Adipose tissue (tissue), 3 donors: Measurements from ENCODE around the gene CCDC8. TPM values are rescaled to one million over a fixed set of nuclear protein-coding genes. Genes with fewer than 3 reads are reported as not detected.
"Not testable (repeated sequence)": the region's sequence is repeated elsewhere in the genome, so short reads cannot be mapped to it uniquely, and the experiment has no call there.

Source experiments
- H3K27ac ChIP-seq: one replicate; pipeline ENCODE4 v1.5.1; 2013; ENCODE audit warnings: low read depth, low read length
- WGBS, 3 donors: extraction: QIAGEN DNeasy Blood & Tissue Kit; methylation state at CpG; one replicate each; pipeline ENCODE4 v1.1.7; 2013; 5-methylcytosine and 5-hydroxymethylcytosine counted together
- polyA plus RNA-seq, 3 donors: library from polyadenylated mRNA; stranded (reverse); fragments of 200-250 nt; gene quantifications; one replicate each; pipeline ENCODE4 v1.2.3, GENCODE V29; 2013
- donor health status: healthy with polysubstance abuse.
- donor health status: Bipolar disorder and iron deficiency.
- donor health status: healthy.

The CCDC8 gene
- polyA plus RNA-seq, 3 donors, result 1.1 to 8.9 (median 8.0) TPM

DNA sequence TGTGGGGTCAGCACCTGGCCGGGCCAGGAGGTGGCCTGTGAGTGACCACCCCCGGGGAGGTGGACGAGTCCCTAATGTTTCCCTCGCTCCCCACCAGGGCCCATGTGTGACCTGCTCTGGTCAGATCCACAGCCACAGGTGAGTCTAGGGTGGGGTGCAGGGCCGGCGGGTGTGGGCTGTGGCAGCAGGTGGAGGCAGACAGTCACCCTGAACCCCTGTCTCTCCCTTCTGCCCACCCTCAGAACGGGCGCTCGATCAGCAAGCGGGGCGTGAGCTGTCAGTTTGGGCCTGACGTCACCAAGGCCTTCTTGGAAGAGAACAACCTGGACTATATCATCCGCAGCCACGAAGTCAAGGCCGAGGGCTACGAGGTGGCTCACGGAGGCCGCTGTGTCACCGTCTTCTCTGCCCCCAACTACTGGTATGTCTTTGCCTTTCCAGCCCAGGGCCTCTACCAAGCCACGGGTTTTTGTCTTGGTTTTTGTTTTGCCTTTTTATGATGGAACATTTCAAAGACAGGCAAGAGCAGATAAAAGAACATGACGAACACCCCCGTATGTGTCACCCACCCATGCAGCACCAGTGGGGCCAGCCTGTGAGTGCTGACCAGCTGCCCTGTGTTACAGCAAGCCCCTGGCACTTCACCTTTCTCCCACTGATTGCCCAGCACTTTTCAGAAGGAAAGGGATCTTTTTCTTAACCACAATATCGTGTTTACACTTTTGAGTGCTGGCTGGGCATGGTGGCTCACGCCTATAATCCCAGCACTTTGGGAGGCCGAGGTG, 24.9 kb downstream of the CCDC8 start:
- WGBS, 3 donors, result 91 to 94% (median 93%) methylated on average over 25 of the region's 25 CpGs
- no peak overlapping the region for H3K27ac ChIP-seq

DNA sequence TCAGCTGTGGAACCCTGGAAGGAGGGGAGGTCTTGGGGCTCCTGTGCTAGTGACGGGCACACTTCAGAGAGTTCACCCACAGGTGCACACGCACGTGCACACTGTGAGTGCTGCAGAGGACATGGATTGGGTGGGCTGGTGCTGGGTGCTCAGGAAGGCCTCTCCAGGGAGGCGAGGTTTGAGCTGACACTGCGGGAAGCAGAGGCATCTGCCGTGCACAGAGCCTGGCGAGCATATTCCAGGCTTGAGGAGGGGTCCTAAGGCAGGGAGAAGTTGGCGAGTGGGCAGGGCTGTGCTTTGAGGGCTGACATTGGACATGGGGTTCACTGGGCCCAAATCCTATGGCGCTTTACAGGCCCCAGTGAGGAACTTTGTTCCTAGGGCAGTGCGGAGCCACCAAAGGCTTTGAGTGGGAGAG, 25.6 kb downstream of the CCDC8 start:
- 95 to 97% (median 95%) methylated on average over 10 of the region's 10 CpGs for WGBS, 3 donors
- no peak overlapping the region for H3K27ac ChIP-seq

DNA sequence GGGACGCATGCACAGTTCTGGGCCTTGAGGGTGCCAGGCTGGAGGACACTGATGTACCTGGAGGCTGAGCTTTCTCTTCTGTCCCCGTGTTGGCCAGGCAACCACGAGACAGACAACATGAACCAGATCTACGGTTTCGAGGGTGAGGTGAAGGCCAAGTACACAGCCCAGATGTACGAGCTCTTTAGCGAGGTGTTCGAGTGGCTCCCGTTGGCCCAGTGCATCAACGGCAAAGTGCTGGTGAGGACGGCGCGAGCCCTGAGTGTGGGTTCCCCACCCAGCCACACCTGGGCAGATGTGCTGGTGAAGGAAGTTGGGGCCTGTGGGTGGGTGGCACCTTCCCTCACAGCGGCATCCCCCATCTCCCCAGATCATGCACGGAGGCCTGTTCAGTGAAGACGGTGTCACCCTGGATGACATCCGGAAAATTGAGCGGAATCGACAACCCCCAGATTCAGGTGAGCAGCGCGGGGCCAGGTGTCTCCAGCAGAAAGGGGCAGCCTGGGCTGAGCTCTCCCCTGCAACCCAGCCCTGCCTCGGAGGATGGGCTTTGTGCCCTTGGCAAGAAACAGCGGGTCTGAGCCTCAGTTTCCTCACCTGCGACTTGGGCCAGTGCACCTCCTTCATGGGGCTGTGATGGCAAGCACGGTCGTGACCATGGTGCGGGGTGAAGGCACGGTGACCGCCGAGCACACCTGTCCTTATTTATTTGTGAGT, 26.2 kb downstream of the CCDC8 start:
- no peak overlapping the region for H3K27ac ChIP-seq
- WGBS, 3 donors, result 94 to 95% (median 95%) methylated on average over 29 to 30 of the region's 30 CpGs

DNA sequence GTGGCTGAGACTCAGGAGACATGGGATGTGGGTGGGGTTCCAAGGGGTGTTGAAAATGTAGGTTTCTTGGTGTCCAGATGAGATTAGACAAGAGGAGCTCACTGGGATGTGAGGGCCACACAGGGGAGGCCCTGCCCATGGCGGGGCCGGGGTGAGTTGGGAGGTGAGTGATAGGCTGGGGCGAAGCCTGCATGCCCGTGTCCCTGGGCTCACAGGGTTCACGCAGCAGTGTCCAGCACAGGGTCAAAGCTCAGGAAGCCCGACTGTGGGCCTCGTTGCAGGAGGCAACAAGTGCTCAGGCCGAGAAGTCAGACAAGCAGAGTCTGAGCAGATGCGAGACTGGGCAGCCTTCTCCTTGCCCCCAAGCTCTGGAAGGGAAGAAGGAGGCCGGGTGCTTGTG, 27.2 kb downstream of the CCDC8 start:
- H3K27ac ChIP-seq, result no peak overlapping the region
- WGBS, 3 donors, result 94 to 97% (median 95%) methylated on average over 9 to 10 of the region's 10 CpGs

DNA sequence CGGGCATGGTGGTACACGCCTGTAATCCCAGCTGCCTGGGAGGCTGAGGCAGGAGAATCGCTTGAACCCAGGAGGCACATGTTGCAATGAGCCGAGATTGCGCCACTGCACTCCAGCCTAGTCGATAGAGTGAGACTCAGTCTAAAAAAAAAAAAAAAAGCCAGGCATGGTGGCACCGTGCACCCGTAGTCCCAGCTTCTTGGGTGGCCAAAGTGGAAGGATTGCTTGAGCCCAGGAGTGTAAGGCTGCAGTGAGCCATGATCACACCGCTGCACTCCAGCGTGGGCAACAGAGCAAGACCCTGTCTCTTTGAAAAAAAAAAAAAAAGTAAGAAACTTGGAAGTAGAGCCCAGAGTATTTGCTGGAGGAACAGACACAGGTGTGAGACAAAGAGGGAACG, 27.7 kb downstream of the CCDC8 start:
- WGBS, 3 donors, result 82 to 85% (median 83%) methylated on average over 11 of the region's 11 CpGs

DNA sequence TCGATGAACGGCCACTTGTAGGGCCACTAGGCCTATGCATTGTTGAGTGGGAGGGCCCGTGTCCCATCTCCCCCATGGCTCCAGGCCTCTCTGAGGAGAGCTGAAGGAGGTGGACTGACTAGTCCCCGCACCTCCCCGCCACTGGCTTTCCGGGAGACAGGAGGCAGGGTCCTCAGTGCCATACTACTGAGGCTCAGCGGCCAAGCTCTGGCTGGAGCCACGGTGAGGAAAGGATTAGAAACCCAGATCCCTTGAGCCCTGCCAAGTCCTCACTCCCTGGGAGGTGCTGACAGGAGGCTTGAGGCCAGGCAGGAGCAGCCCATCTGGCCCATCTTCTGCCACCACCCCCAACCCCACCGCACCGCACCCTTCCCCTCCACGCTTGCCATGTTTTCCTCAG, 29.0 kb downstream of the CCDC8 start:
- 90 to 95% (median 90%) methylated on average over 11 of the region's 11 CpGs for WGBS, 3 donors
- no peak overlapping the region for H3K27ac ChIP-seq

More for the DNA sequence above, 27.7 kb downstream of the CCDC8 start:
- H3K27ac ChIP-seq, result no peak overlapping the region

DNA sequence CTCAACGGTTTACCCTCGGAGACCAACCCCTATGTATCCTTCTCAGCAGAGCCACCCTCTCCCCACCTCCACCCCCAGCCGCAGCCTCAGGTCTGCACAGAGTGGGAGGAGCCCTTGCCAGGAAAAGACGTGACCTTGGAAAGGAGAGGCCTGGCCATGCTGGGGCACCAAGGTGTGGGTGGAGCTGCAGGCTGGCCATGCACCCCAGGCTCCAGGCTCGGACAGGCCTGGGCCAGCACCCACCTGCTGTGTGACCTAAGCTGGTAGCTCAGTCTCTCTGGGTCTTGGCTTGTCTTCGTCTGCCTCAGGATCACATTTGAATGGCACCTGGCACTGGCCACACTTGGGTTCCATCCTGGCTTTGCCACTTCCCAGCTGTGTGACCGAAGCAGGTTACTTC, 29.5 kb downstream of the CCDC8 start:
- no peak overlapping the region for H3K27ac ChIP-seq
- WGBS, 3 donors, result 60 to 91% (median 88%) methylated on average over 7 of the region's 7 CpGs

DNA sequence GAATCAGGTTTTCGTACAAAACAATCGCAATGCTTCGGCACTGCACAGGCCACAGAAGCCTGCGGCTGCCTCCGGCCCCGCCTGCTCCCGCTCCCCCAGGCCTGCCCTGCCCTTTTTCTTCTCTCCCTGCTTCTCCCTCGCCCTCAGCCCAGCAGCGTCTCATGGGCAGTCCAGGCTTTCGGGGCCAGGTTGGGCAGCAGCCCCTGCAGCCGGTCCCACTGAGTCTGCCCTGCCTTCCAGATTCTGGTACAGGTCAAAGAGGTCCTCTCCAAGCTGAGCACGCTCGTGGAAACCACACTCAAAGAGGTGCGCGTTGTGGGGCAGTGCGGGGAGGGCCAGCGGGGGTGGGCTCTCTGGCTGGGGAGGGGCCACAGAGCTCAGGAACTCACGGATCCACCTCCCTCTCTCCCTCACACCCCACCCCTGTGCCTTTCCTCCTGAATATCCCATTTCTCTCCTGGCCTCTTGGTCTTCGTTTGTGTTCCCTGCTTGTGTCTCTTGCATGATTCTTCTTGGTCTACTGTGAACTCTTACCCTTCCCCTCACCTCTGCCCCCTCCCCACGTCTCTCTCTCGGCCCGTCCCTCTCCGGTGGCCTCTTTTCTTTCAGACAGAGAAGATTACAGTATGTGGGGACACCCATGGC, 30.1 kb downstream of the CCDC8 start:
- 83 to 90% (median 85%) methylated on average over 22 to 23 of the region's 23 CpGs for WGBS, 3 donors
- no peak overlapping the region for H3K27ac ChIP-seq

DNA sequence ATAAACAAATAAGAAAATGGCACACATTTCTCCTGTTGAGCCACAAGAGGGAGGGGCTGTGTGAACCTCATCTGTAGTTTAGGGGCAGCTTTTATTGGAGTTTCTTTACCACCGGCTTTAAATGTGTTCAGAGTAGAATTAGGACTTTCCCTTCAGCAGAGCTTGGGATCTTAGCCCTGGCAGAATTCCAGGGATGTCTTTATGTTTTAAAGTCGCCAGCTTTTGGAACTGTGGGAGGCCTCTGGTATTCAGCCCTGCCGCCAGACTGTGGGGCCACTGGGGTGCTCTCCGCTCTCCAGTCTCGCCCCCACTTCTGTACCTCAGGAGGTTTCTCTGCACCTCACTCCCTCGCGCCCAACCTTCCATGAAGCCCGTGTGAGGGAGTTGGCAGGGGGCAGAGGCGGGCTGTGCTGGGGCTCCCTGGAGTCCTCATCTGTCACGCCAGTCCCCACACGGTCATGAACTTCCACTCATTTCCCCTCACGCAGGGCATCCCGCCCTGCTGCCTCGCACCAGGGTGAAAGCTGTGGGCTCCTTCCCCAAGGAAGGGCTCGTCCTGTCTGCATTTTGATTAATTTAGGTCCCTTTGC, 31.5 kb downstream of the CCDC8 start:
- 77 to 87% (median 85%) methylated on average over 15 of the region's 15 CpGs for WGBS, 3 donors
- no peak overlapping the region for H3K27ac ChIP-seq

DNA sequence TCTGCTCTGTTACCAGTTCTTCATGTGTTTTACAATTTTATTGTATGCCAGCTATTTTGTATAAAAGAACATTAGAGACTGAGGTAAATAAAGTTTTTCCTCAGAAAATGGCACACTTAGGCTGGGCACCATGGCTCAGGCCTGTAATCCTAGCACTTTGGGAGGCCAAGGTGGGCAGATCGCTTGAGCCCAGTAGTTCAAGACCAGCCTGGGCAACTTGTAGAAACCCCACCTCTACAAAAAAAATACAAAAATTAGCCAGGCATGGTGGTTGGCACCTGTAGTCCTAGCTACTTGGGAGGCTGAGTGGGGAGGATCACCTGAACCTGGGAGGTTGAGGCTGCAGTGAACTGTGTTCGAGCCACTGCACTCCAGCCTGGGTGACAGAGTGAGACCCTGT, 32.0 kb downstream of the CCDC8 start:
- no peak overlapping the region for H3K27ac ChIP-seq
- 94 to 100% (median 100%) methylated on average over 2 of the region's 2 CpGs for WGBS, 3 donors

DNA sequence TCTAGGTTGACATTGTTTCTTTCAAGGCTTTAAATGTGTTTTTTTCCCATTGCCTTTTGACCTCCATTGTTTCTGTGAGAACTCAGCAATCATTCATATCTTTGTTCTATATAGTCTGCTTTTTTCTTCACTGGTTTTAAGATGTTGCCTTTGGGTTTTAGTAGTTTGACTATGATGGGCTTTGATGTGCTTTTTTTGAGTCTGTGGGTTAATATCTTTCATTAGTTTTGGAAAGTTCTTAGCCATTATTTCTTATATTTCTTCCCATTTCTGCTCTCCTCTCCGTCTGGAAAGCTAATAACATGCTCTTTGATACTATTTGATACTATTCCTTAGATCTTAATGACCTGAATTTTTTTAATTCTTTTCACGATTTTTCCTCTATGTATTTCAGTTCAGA, 32.7 kb downstream of the CCDC8 start:
- no peak overlapping the region for H3K27ac ChIP-seq
- 90 to 94% (median 93%) methylated on average over 2 of the region's 2 CpGs for WGBS, 3 donors

DNA sequence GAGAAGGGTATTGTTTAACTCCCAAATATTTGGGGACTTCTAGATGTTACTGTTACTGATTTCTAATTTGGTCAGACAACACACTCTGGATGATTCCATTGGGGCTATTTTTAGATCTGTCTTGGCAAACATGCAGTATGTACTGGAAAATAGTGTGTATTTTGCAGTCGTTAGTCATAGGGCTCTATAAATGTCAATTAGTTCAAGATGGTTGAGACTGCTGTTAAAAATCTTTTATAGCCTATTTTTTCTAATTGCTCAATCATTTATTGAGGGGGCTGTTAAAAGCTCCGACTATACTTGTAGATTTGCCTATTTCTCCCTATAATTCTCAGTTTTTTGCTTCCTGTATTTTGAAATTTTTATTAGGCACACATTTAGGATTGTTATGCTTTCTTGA, 35.1 kb downstream of the CCDC8 start:
- H3K27ac ChIP-seq, result no peak overlapping the region
- WGBS, 3 donors, result 33 to 57% (median 46%) methylated on average over 2 of the region's 2 CpGs

DNA sequence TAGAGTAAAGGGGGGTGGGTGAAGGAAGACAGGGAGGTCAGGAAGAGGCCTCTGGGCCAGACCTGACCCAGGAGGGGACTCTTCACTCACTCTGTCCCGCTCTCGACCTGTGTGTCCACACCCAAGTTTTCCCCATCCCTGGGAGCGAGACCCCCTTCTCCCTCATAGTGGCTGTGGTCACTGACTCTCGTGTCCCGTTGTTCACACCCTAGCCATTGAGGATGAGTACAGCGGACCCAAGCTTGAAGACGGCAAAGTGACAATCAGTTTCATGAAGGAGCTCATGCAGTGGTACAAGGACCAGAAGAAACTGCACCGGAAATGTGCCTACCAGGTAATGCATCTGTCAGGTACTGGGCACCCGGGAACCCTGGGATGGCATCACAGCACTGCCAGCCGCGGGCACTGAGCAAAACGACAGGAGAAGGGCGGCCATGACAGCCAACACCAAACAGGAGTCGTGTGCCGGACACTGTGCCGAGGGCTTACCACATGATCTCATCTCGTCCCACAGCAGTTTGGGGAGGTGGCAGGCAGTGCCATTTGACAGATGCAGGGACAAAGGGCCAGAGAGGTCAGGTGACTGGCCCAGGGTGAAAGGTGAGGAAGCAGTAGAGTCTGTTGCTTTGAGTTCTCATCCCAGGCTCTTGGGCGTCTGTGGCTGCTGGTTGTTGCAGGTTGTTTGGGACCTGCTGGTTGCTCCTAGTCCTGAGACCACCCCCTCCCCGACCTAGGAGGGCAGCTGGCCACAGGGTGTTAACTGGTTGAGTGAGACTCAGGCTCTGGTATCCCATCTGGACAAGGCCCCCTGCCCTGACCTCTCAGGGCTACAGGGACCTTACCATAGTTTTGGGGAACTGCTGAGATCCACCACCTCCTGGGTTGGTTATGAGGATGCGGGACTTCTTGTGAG, 36.9 kb downstream of the CCDC8 start:
- H3K27ac ChIP-seq, result no peak overlapping the region
- 92 to 95% (median 94%) methylated on average over 20 of the region's 20 CpGs for WGBS, 3 donors

DNA sequence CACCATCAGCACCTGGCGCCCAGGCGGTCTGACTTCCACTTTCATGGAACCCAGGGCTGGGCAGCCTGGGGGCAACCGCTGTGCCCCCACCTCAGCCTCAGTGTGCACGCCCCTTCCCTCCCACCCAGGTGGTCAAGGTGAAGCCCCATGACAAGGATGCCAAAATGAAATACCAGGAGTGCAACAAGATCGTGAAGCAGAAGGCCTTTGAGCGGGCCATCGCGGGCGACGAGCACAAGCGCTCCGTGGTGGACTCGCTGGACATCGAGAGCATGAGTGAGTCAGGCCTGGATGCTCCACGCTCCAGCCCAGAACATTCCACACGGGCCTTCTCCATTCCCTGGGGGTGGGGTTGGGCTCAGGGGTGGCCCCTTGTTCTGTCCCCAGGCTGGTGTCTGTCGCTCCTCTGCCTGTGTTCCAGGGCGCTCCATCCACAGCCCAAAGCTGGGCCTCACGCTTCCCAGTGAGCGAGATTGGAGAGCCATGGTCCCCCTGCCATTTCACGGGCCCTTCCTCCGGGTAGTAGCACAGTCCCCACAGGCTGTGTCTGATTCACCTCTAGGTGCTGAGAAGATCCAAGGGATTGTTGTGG, 37.8 kb downstream of the CCDC8 start:
- 94 to 99% (median 95%) methylated on average over 18 to 22 of the region's 22 CpGs for WGBS, 3 donors
- not testable (repeated sequence) for H3K27ac ChIP-seq

DNA sequence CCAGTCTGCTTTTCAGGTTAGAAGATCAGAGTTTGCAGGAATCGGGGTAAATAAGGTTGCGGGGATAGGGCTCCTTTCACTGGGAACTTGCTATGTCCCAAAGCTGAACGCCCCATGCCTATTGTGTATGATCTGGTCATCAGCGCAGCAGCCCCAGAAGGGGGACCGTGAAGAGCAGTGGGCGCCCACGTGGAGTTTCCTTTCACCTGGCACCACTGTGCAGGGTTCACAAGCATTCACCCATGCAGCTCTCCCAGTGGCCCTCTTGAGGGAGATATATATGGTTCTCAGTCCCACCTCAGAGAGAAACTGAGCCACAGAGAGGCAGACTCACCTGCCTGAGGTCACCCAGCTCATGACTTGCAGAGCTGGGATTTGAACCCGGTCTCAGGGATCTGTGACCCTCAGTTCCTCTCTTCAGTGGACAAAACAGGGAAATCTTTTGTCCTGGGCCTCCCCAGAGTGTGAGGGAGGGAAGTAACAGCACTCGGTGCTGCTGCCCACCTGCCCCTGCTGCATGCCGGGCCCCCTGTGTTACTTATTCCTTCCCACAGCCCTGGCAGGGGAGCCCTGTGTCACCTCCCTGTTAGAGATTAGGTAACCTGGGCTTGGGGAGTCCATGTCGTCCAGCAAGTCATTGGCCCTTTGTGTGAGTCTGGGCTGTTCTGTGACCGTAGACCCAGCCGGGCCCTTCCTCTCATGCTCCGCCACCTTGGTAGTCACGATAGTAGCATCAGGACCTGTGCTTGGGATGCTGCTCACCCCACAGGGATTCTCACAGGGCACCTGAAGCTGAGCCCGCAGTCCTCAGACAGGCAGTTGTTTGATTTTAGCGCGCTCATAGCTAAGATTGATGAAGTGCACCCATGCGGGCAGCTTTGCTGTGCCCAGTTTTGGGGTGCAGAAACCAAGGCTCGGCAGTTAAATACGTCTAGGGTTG, 38.6 kb downstream of the CCDC8 start:
- no peak overlapping the region for H3K27ac ChIP-seq
- 76 to 92% (median 89%) methylated on average over 21 of the region's 21 CpGs for WGBS, 3 donors

DNA sequence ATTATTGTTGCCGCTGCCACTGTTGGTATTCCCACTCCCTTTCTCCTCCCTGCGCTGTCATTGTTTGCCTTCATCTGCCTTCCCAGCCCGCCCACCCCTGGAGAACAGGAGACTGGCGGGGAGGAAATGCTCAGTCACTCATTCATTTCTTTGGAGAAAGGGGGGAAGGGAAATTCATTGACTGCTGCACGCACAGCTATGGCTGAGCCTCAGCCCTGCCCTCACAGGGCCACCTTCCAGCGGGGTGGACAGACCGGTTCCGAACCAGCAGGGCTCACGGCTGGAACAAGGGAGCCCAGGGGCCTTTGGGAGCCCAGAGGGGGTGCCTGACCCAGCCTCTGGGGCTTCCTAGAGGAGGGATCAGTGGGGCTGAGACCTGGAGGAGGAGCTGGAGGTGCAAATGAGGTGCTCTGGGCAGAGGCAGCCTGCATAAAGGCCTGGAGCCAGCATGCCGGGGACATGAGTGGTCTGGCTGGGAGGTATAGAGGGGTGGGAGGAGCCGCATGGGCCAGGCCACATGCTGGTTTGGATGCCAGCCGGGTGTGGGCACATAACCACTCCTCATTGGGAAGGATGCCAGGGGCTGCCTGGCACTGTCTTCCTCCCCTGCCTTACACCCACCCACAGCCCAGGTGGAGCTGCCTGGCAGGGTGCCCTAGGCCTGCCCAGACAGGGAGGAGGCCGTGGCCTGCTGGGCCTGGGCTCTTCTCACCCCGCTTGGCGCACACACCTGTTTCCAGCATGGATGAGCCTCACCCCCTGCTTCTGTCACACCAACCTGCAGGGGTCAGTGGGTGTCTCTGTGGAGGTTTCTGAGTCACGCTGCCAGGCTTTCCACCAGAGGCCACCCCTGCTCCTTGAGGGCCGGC, 39.6 kb downstream of the CCDC8 start:
- no peak overlapping the region for H3K27ac ChIP-seq
- WGBS, 3 donors, result 24 to 72% (median 56%) methylated on average over 14 to 17 of the region's 17 CpGs
